Stimulated activated CD8-positive, alpha-beta memory T cell treated with anti-CD3 and anti-CD28 coated beads, Interleukin-4, amount 100 ng/mL, for 1 hour (primary cell): ENCODE data around the gene CALN1.

Experiments
- DNase-seq, 2 donors: peaks; one replicate each; pipeline ENCODE4 v3.0.0-alpha.2; 2020; ENCODE audit warnings: low read depth in 2 of 2, low spot score in 1 of 2

Gene CALN1

GRCh38 chr7:72048420-72048819, 363.7 kb downstream of the CALN1 start:
- no peak for DNase-seq

- no peak for DNase-seq
Measured at GRCh38 chr7:72042855-72043254, 369.3 kb downstream of the CALN1 start.

- no peak for DNase-seq
Measured at GRCh38 chr7:72040641-72041040, 371.5 kb downstream of the CALN1 start.

GRCh38 chr7:72039460-72039859, 372.7 kb downstream of the CALN1 start:
- no peak for DNase-seq

- no peak for DNase-seq
Measured at GRCh38 chr7:72038022-72038732, 374.0 kb downstream of the CALN1 start.

- no peak for DNase-seq
Measured at GRCh38 chr7:72037516-72037915, 374.6 kb downstream of the CALN1 start.

- DNase-seq = no peak
Measured at GRCh38 chr7:72035266-72035665, 376.9 kb downstream of the CALN1 start.

GRCh38 chr7:72032934-72033333, 379.2 kb downstream of the CALN1 start:
- no peak for DNase-seq

GRCh38 chr7:72030994-72031667, 381.0 kb downstream of the CALN1 start:
- no peak for DNase-seq

DNA sequence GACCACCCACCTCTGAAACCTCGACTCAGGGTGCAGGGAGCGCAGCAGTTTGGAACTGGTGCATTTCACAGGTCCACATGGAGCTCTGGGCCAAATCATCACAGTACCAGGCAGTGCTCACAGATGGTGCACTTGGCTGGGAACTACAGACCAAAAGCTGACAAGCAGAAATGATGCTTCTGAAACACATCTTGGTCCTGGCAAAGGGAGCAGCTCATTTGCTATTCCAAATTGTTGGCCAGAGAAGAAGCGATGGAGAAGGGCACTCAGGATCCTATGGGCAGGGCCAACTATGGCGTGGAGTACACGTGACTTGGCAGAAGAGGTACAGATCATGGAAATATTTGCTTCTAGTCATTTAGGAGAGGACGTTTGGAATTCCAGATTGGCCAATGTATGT, 383.9 kb downstream of the CALN1 start:
- DNase-seq = no peak

DNA sequence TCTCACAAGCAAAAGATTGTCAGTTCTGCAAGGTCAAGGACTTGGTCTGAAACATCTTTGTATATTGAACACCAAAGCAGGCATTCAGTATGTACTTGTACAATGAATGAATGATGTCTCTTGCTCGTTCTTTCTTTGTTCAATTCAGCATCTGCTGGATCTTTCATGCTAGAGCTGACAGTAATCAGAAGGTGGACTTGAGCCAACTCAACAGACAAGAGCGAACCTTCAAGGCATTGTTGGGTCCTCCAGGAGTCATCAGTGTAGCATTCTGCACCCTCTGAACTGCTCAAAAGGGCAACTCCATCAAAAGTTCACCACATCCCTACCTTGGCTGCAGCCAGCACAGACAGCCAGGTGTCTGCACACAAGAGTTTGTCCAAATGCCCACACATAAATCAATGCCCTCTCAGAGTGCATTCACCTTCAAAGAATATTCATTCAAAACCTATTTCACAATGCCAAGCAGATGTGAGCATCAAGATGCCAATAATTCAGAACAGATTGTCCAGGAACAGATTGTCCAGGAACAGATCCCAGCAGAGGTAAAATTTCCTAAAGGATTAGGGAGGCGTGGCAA, 386.7 kb downstream of the CALN1 start:
- DNase-seq = no peak

GRCh38 chr7:72023926-72024325, 388.2 kb downstream of the CALN1 start:
- no peak for DNase-seq

DNA sequence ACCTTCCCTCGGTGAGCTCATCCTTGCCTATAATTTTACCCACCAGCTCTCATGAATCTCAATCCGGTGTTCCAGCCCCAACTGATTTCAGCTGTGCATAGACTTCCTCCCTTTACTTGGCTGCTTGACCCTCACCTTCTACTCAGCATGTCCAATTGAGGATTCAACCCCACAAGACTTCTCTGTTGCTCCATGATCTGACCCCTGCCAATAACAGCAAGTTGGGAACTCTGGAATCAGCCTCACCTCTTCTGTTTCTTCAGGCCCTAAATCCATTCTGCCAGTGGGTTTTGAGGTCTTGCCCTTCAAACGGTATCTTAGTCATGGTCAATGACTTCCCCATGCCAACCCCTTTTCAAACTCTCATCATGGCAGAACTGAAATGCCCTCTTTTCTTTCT, 390.4 kb downstream of the CALN1 start:
- no peak for DNase-seq

GRCh38 chr7:72020311-72020710, 391.8 kb downstream of the CALN1 start:
- no peak for DNase-seq

DNA sequence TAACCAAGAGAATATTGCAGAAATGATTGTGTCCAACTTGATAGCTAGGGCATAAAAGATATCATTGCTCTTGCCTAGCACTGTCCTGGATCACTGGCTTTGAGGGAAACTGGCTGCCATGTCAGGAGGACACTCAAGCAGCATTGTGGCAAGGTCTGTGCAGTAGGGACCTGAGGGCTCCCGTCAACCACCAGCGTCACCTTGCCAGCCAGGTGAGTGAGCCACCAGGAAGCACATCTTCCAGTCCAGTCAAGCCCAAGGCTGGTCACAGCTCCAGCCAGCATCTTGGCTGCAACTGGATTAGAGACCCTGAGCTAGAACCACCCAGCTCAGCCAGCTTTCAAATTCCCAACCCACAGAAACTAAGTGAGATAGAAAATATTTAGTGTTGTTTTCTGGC, 392.7 kb downstream of the CALN1 start:
- no peak for DNase-seq

DNA sequence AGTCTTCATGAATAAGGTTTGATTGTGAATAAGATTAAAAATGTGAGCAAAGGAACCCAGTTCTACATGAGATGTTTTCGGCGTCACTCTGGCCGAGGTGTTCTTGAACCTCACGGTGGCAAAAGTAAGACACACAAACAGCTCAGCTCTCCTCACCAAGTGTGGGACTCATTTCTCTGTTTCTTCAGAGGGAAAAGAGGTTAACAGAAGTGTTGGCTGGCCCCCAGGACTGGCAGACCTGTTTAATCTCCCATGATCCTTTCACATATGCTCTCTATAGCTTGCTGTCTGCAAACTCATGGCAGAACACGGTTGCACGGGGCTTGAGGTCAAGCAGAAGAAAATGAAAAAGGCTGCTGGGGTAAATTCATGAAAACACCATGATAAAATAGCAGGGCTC, 394.4 kb downstream of the CALN1 start:
- no peak for DNase-seq

- no peak for DNase-seq
Measured at GRCh38 chr7:72016574-72016973, 395.6 kb downstream of the CALN1 start.

DNA sequence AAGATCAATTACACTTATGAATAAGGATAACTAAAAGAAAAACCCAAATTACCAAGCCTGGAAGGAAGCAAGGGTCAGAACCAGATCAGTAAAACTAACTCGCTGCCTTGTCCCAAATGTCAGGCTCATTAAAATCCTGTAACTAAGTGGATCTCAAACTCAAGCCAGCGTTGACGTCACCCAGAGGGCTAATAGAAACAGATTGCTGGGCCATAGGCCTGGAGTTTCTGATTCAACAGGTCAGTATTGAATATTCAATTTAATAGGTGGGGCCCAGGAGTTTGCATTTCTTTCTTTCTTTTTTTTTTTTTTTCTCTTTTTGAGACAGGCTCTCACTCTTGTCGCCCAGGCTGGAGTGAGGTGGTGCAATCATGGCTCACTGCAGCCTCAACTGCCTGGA, 397.0 kb downstream of the CALN1 start:
- DNase-seq = no peak

- no peak for DNase-seq
Measured at GRCh38 chr7:72007018-72007417, 405.1 kb downstream of the CALN1 start.

DNA sequence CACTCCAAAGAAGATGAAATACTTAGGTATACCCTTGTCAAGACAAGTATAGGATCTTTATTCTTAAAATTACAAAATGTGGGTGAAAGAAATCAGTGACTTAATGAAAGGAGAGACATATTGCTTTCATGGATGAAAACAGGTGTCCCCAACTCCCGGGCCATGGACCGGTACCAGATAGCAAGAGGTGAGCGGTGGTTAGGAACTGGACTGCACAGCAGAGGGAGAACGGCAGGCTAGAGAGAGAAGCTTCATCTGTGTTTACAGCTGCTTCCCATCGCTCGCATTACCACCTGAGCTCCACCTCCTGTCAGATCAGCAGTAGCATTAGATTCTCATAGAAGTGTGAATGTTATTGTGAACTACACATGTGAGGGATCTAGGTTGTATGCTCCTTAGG, 408.9 kb downstream of the CALN1 start:
- no peak for DNase-seq

GRCh38 chr7:71996141-71996540, 416.0 kb downstream of the CALN1 start:
- DNase-seq = no peak

GRCh38 chr7:71995111-71995510, 417.0 kb downstream of the CALN1 start:
- no peak for DNase-seq

DNA sequence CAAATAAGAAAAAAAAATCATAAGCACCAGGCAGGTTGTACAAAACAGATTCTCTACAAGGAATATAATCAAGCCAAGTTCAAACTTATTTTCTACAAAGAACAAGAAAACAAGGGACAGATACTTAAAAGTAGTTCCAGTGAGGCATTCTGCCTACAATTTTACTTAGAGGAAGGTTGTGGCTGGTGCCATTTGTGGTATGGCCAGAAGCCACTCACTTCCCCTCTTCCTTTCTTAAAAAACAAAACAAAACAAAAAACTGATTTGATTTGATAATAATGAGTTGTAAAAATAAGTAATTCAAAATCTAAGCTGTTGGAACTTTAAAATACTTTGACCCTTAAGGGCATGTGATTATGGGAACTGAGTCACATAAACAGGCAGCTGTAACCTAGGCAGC, 420.6 kb downstream of the CALN1 start:
- DNase-seq = no peak
